Mesenteric fat pad (tissue), 1 donor: ENCODE measurements around the gene LRRC75A. TPM values are rescaled to one million over a fixed set of nuclear protein-coding genes. Genes with fewer than 3 reads are reported as not detected.
"Not testable (repeated sequence)": the region's sequence is repeated elsewhere in the genome, so short reads cannot be mapped to it uniquely, and the experiment has no call there.

Experiments
- DNase-seq: peaks from one replicate; pipeline ENCODE4 v3.0.0-alpha.2; 2020; ENCODE audit warnings: low spot score
- long read RNA-seq: library from polyadenylated mRNA; unstranded; transcript quantifications from one replicate; pipeline ENCODE4 v2.0.0, GENCODE V29; 2020
- total RNA-seq: library from RNA; stranded (reverse); fragmentation: NEBNext Ultra II Directional; extraction: Animal tissue kit (Norgen Biotek cat#: 25700); gene quantifications from one replicate; pipeline ENCODE4 v1.2.1, GENCODE V29; 2021
- donor health status: DM: yes; HTN: yes; CAD: no.

Gene LRRC75A, protein sequence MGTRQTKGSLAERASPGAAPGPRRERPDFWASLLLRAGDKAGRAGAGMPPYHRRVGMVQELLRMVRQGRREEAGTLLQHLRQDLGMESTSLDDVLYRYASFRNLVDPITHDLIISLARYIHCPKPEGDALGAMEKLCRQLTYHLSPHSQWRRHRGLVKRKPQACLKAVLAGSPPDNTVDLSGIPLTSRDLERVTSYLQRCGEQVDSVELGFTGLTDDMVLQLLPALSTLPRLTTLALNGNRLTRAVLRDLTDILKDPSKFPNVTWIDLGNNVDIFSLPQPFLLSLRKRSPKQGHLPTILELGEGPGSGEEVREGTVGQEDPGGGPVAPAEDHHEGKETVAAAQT
- 3.1 TPM for total RNA-seq
- long read RNA-seq, partial matches to known transcripts, result 3 of 31 reads
- long read RNA-seq, other reads (novel, unspliced or antisense), result 28 of 31 reads

DNA sequence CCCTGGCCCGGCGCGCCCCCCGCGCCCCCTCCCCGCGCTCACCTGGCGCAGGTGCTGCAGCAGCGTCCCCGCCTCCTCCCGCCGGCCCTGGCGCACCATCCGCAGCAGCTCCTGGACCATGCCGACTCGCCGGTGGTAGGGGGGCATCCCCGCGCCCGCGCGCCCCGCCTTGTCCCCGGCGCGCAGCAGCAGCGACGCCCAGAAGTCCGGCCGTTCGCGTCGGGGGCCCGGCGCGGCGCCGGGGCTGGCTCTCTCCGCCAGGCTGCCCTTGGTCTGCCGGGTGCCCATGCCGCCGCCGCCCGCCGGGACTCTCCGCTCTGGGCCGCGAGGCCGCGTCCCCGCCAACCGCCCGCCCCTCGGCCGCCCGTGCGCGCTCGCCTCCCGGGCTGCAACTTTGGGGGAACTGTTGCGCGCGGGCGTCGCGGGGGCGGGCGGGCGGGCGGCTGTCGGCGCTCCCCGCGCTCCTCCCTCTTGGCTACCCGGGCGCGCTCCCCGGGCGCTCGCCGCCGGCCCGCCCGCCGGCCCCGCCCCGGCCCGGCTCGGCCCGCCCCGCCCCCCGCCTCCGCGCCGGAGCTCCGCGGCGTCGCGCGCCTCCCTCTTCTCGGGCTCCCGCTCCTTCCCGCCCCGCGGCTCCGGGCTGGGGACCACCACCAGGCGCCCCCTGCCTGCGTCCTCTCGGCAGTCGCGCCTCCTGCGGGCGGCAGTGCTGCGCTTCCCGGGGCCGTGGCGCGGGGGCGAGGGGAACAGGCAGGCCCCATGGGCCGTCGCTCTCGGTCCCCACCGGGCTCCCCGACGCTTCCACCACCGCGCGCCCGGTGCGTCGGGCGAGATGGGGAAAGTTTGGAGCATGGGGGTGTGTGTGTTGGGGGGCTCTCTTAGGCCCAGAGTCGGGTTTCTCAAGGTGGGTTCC is at the start of gene LRRC75A:
TSS of gene LRRC75A (minus strand) at position 491 of the 910 bp plus-strand sequence. CDS start at position 288, 203 bp downstream.
- no peak for DNase-seq

DNA sequence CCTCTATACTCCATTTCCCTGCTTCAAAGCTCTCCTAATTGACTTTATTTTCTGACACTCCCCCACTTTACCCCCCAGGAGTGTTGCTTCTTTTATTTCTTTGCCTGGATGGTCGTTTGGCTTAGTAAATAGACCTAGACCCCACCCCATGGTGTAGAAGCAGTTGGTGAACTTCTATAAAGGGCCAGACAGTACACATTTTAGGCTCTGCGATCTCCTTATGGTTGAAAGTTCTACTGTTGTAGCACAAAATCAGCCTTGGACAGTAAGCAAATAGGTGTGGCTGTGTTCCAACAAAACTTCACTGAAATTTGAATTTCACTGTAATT is 45.1 kb upstream of the LRRC75A start:
- DNase-seq, result no peak

DNA sequence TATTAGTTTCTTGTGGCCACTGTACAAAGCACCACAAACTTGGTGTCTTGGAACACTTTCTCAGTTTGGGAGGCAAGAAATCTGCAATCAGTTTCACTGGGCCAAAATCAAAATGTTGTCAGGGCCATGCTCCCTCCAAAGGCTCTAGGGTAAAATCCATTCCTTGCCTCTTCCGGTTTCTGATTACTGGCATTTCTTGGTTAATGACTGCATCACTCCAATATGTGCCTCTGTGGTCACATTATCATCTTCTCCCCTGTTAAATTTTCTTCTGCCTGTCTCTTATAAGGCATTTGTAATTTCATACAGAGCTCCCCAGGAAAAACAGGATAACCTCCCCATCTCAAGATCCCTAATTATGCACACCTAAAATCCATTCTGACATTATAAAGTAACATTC is 42.2 kb upstream of the LRRC75A start:
- DNase-seq, result no peak

DNA sequence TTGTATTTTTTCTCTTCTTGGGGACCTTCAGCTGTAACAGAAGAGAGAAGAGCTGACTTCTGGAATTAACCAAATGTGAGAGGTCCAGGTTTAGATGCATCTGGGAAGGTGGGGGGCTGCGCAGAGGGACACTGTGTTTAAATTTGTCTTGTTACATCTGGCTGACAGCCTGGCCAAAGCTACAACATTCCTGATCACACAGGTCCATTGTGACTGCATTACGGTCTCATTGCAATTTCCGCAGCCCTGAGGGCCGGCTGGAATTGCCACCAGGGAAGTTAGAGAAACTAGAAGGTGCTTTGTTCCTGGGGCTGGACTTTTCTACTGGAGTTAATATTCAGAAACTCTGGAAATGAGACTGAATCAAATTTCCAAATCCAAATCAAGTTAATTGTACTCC is 37.9 kb upstream of the LRRC75A start:
- DNase-seq, result no peak

DNA sequence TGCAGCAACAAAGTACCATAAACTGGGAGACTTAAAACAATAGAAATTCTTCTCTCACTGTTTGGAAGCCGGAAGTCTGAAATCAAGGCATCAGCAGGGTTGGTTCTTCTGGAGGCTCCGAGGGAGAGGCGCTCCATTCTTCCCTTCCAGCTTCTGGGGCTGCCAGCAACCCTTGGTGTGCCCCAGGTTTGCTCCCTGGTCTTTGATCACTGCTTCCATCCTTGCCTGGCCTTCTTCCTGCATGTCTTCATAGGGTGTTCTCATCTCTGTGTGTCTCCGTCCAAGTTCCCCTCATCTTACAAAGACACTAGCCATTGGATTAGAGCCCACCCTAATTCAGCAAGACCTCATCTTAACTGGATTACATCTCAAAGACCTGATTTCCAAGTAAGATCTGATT is 35.3 kb upstream of the LRRC75A start:
- DNase-seq, result no peak

DNA sequence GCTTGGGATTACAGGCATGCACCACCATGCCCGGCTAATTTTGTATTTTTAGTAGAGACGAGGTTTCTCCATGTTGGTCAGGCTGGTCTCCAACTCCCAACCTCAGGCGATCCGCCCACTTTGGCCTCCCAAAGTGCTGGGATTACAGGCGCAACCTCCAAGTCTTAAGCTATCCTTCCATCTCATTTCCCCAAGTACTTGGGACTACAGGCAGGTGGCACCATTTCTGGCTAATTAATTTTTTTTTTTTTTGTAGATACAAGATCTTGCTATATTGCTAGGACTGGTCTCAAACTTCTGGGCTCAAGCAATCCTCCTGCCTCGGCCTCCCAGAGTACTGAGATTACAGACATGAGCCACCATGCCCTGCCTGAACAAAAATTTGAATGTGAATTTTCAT is 33.6 kb upstream of the LRRC75A start:
- not testable (repeated sequence) for DNase-seq

DNA sequence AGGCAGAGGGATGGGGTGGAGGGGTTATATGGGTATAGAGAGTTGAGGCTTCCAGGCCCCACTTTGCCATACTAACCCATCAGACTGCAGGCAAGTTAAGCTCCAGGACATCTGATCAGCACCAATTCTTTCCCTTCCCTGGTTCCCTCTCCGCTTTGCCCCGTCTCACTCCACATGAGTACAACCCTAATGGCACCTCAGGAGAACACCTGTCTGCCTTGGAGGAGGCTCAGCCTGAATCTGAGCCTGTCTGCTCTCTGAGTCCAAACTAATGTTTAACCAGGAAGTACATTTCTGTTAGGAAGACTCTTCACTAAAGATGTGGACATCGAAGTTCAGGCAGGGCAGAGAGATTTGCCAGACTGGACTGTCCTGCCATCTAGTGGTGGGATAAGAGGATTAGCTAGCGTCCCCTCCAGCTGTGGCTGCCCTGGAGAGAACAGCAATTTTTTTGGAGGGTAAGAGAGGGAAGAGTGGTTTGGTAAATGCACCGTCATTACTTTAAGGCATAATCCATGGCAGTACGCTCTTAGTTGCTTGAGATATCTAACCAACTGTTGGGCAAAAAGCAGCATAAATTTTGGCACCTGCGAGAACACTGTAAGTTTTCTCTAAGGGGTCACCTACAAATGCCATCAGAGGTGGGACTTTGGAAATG is 29.2 kb upstream of the LRRC75A start:
- no peak for DNase-seq

DNA sequence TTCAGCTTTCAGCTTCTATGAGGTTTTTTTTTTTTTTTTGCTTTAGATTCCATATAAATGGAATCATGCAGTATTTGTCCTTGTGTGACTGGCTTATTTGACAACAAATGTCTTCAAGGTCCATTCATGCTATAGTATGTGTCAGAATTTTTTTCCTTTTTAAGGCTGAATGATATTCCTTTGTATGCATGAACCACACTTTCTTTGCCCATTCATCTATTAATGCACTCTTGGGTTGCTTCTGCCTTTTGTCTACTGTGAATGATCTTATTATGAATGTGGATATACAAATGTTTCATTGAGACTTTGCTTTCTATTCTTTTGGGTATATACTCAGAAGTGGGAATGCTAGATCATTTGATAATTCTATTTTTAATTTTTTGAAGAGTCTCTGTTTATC is 27.0 kb upstream of the LRRC75A start:
- no peak for DNase-seq

DNA sequence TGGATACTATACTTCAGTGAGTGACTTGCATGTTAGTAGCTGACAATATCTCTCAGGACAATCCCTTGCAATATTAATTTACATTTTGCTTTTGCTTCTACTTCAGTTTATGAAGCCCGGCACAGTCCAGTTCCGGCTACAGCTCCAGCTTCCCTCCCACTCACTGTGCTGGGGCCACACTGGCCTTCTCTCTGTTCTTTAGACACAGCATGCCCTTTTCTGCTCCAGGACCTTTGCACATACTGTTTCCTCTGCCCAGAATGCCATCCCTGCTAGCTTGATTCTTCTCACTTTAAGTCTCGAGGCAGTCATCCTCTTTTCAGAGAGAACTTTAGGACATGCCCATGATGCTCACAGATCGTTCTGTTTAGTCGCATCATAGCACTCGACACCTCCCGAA is 25.5 kb upstream of the LRRC75A start:
- DNase-seq, result no peak

DNA sequence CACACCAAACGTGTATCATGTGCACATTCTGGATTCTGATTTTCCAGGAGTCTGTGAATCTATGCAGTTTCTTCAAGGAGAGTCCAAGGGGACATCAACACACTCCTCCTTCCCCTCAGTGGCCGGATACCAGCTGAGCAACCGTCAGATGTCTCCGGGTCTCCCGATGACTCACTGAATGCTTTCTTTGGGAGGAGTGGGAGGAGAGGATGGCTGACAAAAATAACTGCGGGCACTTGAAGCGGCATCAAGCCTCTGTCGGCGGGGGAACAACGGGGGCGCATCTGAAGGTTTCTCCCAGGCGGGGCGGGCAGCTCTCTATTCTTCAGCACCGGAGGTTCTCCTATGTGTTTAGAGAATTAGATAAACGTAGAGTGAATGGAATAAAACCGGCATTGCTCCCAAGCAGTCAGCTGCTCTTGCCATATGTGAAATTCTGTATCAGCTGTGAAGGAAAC is 24.6 kb upstream of the LRRC75A start:
- DNase-seq, result no peak

DNA sequence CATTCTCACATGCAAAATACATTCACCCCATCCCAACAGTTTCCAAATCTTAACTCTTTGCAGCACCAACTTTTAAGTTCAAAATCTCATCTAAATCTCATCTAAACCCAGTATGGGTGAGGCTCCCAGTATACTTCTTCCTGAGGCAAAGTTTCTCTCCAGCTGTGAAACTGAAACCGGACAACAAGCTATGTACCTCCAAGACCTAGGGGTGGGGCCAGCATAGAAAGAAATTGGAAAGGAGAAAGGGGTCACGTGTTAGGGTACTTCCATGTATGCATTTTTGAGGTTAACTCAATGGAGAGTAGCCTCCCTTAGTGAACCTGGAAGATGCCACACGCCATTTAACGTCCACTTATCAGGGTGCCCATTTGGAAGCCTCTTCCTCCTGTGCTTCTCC is 23.9 kb upstream of the LRRC75A start:
- DNase-seq, result peak; percentile 12

DNA sequence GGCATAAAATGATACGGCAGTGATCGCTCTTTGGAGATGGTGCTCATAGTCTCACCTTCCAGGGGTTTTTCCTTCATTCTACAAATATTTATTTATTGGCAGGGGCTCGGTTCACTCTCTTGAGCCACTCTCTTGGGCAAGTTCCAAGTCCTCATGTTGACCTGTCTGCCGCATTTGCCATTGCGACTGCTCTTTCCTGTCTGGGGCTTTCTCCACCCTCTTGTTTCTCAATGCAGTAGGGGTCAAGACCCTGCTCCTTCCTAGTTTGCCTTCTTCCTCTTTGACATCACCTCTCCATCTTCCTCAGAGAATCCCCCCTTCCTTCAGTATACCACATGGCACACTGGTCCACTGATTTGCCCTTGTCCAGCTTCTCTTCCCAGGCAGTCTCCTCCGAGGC is 21.9 kb upstream of the LRRC75A start:
- no peak for DNase-seq

DNA sequence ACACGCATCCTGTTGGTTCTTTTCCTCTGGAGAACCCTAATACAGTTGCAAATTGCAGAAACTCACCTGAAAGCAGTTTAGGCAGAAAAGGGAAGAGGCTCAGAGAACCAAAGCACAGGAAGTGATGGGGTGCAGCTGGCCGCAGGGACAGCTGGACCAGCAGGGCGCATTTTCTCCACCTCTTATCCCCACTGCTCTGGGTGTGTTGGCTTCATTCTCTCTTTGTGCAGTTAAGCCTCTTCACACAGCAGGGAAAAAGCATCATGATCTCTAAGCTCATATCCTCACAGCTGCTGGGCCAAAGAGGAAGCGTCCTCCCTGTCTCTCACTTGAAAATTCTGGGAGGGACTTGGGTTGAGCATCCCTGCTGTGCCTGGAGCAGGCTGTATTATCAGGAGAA is 20.0 kb upstream of the LRRC75A start:
- DNase-seq, result peak; percentile 16

DNA sequence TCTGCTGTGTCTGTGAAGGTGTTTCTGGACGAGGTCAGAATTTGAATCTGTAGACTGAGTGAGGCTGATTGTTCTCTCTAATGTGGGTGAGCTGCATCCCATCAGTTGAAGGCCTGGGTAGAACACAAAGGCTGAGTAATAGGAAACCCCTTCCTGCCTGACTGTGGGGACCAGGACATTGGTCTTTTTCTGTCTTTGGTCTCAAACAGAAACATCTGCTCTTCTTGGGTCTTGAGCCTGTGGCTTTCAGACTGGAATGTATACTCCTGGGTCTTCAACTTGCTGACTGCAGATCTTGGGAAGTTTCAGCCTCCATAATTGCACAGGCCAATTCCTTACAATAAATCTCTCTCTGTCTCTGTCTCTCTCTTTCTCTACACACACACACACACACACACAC is 19.6 kb upstream of the LRRC75A start:
- DNase-seq, result no peak

DNA sequence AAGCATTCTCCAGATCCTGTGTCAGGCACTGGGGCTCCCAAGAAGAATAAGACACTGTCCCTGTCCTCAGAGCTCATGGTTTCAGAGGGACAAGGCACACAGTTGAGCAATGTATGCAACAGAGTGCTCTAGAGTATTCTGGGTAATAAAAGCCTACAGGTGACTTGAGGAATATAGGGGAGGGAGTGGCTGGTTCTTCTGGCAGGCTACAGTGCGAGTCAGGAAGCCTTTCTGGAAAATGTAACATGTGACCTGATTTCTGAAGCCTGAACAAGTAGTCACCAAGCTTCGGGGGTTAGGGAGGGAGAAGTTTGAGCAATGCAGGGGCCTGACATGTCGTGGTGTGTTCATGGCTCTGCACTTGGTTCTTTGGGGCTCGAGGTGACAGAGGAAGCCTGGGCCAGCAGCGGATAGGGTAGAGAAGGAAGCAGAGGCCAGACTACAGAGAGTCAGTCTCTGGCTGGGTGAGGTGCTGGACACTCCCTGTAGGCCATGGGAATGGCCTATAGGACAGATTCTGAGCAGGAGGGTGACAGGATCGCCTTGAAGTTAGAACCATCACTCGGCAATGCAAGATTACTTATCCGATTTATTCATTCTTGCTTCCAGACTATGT is 16.0 kb upstream of the LRRC75A start:
- no peak for DNase-seq

DNA sequence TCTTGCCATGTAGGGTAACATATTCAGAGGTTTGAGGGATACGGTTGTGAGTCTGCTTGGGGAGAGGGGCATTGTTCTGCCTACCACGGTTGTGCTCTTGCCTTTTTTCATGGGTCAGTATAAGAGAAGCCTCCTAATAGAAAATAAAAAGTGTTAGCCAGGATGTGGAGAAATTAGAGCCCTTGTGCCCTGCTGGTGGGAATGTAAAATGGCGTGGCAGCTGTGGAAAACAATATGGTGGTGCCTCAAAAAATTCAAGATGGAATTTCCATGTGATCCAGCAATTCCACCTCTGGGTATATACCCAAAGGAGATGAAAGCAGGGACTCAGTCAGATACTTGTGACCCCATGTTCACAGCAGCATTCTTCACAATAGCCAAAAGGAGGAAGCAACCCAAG is 14.2 kb upstream of the LRRC75A start:
- no peak for DNase-seq

DNA sequence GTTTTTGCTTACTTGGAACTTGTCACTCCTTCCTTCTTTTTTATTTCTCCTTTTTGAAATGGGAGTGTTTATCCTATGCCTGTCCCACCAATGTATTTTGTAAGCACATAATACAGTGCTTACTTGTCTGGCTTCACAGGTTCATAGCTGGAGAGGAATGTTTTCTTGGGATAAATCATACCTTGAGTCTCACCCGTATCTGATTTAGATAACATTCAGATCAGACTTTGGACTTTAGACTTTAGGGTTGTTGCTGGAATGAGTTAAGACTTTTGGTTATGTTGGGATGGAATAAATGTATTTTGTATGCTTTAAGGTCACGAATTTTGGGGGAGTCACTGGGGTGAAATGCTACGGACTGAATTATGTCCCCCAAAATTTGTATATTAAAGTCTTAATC is 13.0 kb upstream of the LRRC75A start:
- DNase-seq, result no peak

DNA sequence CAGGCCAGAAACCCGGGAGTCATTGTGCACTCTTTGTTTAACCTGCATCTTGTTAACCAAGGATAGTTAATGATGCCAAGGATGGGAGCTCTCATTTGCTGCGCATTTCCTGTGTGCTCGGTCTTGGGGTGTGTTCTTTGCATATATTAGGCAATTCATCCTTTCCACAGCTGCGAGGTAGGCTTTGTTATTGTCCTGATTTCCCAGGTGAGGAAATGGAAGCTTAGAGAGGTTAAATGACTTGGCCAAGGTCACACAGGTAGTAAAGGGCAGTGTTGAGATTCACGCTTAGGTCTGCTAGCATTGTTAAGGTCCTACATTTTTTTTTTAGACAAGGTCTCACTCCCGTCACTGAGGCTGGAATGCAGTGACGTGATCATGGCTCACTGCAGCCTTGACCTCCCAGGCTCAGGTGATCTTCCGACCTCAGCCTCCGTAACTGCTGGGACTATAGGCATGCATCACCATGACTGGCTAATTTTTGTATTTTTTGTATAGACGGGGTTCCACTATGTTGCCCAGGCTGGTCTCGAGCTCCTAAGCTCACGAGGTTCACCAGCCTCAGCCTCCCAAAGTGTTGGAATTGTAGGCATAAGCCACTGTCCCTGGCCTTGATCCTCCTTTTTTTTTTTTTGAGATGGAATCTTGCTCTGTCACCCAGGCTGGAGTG is 5.0 kb upstream of the LRRC75A start:
- DNase-seq, result no peak

DNA sequence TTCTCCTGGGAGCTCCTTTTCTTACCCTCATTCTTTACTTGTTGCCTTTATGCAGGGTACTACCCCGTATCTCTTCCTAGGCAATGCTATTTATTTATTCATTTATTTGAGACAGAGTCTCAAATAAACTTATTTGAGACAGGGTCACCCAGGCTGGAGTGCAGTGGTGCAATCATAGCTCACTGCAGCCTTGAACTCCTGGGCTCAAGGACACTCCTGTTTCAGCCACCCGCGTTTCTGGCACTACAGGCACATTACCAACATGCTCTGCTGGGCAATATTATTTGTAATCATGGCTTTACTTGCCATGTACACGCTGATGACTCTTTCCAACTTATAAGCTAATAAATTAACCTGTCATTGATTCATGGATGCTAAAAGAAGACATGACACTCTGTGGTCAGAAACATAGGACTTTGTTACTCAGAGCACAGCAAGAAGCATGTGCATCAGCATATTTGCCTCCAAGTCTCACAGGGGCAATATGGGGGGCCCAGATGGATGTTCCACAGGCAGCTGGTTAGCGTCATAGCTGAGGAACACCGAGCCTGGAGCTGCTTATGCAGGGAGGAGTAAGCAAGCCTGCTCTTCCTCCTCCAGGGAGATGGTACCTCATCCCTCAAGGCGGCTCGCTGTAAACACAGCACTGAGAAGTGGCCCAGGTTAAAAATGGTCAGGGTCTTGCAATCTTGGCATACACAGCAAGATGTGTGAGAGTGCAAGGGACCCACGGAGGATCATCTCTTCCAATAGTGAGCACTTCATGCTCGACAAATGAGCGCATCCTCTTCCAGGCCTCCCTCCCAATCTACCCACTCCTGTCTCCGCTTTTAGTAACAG is 4.2 kb upstream of the LRRC75A start:
- no peak for DNase-seq

DNA sequence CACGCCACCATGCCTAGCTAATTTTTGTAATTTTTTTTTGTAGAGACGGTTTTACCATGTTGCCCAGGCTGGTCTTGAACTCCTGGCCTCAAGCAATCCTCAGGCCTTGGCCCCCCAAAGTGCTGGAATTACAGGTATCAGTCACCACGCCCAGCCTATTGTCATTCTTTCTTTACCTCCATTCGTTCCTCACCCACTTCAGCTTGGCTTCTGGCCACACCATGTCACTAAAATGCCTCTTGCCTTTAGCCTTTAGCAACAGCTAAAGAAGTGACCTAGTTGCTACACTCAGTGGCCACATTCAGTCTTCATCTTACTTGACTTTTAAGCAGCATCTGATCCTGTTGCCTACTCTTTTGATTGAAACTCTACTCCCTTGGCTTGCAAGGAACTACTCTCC is 3.6 kb upstream of the LRRC75A start:
- DNase-seq, result no peak
